Kidney tubule cell (primary cell): Measurements from ENCODE around the gene UCN.
"Not testable (repeated sequence)": the region's sequence is repeated elsewhere in the genome, so short reads cannot be mapped to it uniquely, and the experiment has no call there.

Experiments used
- DNase-seq: peaks from one replicate; pipeline ENCODE4 v3.0.0-alpha.2; 2018; ENCODE audit warnings: low spot score

Gene UCN

GRCh38 chr2:27314709-27315108 lies 6.5 kb upstream of the UCN start:
- DNase-seq, result no peak

DNA sequence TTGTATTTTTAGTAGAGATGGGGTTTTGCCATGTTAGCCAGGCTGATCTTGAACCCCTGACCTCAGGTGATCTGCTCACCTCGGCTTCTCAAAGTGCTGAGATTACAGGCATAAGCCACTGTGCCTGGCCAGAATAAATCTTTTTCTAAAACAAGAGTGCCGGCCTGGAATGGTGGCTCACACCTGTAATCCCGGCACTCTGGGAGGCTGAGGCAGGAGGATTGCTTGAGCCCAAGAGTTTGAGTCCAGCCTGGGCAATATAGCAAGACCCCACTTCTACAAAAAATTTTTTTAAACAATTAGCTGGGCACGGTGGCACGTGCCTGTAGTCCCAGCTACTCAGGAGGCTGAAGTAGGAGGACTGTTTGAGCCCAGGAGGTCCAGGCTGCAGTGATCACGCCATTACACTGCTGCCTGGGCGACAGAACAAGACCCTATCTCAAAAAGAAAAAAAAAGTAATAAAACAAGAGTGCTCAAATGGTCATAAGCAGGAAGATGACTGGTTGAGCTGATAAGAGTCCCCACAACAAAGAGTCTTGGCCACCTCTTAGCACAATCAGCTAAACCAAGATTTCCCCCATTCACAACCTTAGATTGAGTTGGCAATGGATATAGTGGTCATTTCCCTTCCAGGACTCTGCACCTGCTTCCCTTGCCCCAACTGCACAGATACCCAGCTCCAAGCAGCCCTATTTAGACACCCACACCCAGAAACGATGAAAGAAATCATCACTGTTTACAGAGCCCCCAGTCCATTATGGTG lies 5.8 kb upstream of the UCN start:
- no peak for DNase-seq

DNA sequence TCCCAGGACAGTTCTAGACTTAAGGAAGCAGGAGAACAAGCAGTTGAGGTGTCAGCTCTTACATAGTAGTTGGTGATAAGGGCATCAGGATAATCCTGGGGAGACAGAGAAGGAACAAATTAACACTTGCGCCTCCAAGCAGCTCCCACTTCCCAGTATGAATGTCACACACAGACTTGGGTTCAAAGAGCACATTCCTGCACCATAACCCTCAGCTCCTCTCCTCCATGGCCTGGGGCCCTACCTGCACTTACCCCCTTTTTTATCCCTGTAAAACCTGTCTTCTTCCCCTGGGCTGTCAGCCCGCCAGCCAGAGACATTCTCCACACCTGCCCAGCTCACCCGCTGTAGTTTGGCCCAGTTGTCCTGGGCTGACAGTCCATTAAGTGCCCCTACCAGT lies 3.9 kb upstream of the UCN start:
- DNase-seq, result no peak

GRCh38 chr2:27309651-27310050 lies 1.4 kb upstream of the UCN start:
- DNase-seq, result no peak

DNA sequence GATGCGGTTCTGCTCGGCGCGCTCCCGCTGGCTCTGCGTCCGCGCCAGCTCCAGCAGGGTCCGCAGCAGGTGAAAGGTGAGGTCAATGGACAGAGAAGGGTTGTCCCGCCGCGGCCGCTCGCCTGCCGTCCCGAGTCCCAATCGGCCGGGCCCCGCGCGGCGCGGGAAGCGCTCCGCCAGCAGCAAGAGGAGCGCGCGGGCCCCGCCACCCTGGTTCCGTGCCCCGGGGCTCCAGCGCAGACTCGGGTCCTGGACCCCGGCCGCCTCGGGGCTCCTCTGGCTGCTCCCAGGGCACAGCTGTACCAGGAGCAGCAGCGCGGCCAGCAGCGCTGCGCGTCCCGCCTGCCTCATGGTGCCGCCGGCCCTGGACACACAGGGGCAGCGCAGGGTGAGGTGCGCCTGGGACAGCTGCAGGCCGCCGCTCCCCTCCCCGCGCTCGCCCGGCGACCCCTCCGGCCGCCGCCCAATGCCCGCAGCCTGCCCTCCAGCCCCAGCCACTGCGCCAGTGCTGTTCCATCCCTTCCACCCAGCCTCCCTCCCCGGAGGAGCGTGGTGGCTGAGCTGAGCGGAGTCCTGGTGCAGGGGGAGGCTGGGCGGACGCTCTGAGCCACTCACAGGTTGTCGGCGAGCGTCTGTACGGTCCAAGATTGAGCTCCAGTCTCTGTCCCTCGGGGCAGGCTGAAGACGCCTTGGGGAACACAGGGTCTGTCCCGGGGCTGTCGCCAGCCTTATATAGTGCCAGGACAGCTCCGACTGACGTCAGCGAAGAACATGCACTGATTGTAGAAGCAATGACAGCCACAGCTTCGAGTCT lies 493 bp downstream of the UCN start:
- DNase-seq, result no peak

- no peak for DNase-seq
Observed at GRCh38 chr2:27307287-27307544, 1.0 kb downstream of the UCN start.

- DNase-seq, result no peak
Observed at GRCh38 chr2:27306573-27307286, 1.5 kb downstream of the UCN start.

DNA sequence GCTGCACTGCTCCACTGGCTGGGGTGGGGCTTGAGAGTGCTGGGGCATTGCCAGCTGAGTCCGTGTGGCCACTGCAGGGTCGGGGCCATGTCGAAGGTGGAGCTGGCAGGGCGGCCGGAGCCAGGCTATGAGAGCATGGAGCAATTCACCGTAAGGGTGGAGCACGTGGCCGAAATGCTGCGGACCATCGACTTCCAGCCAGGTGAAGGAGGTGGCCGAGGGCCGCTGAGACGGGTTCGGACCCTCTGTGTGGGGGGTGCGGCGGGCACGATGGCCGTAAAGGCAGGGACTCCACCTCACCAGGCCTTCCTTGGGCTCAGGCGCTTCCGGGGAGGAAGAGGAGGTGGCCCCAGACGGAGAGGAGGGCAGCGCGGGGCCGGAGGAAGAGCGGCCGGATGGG lies 2.1 kb downstream of the UCN start:
- no peak for DNase-seq

GRCh38 chr2:27305516-27305915 lies 2.7 kb downstream of the UCN start:
- DNase-seq, result no peak

GRCh38 chr2:27304488-27305240 lies 3.6 kb downstream of the UCN start:
- DNase-seq, result no peak

GRCh38 chr2:27303093-27304025 lies 4.9 kb downstream of the UCN start:
- DNase-seq, result peak; percentile 82

- DNase-seq, result not testable (repeated sequence)
Observed at GRCh38 chr2:27300606-27301005, 7.6 kb downstream of the UCN start.

GRCh38 chr2:27298391-27299080 lies 9.7 kb downstream of the UCN start:
- no peak for DNase-seq

GRCh38 chr2:27297195-27297594 lies 11.1 kb downstream of the UCN start:
- DNase-seq, result no peak

DNA sequence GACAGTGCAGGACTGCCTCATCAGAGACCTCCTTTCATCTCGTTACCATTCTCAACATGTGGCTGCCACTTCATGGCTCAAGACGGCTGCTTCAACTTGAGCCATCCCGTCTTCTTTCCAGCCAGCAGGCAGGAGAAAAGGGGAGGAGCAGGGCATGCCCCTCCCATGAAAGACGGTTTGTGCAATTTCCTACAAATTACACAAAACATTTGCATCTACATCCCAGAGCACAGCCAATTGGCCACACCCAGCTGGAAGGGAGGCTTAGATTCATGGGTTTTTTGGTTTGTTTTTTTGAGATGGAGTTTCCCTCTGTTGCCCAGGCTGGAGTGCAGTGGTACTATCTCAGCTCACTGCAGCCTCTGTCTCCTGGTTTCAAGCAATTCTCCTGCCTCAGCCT lies 11.8 kb downstream of the UCN start:
- no peak for DNase-seq

- no peak for DNase-seq
Observed at GRCh38 chr2:27294928-27295327, 13.3 kb downstream of the UCN start.

DNA sequence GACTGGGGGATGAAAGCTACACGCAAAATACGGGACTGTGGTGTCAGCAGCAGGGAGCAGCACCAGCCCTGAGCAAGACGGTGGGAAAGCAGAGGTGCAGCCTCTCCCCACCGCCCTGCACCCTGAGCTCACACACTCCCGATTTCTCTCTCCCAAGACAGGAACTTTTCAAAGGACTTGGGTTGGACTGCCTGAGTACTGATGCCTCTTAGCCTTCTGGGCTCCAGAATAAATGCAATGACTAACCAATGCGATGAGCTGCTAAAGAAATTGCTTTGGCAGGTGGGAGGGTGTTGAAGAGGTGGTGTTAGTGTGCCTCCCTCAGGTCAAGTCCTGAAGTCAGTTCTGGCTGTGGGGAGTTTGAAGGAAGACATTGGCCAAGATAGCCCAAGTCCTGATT lies 16.4 kb downstream of the UCN start:
- DNase-seq, result no peak

GRCh38 chr2:27290549-27290948 lies 17.7 kb downstream of the UCN start:
- no peak for DNase-seq

DNA sequence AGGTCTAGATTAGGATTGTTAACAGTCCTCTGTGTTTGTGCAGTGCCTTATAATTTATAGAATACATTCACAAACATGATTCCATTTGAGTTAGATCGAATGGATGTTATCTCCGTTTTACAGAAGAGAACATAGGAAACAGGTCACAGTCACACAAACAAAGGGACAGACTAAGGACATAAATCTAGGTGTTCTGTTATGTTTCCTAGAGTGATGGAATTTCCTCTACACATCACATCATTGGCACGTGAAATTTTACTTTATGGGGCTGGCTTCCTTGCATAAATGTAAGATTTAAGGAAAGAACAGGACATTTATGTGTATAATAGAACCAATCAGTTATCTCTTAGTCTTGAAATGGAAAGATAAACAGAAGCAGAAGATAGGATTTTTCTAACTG lies 19.6 kb downstream of the UCN start:
- no peak for DNase-seq

DNA sequence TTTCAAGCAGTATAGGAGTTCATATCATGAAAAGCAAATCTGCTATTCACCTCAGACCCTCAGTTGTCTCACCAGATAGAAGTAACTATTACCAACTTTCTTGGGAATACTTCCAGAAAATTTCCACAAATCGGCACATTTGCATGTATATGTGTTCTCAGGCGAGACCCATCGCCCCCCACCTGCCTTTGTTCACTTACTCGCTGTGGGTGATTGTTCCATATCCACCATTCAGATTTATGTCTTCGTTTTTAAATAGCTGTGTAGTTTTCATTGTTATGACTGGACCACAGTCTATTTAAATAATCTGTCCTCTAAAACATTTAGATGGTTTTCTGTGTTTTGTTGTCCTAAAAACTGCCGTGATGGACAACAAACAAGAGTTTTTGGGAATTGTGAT lies 22.8 kb downstream of the UCN start:
- DNase-seq, result no peak

DNA sequence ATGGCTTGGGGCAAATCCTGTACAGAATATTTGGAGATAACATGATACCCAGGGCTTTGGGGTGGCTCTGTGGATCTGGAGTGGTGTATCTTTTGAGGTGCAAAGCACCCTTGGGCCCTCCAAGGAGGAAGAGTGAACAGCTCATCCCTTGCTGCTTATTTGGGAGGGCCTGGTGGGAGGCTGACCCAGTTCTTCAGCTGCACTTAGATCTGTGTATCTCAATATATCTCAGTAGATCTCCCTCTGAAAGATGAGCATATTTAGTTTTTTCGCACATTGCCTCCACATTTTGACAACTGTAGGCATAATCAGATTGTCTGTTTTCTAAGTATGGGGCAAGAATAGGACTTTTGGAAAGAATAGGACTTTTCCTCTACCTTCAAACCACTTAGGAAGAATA lies 23.2 kb downstream of the UCN start:
- no peak for DNase-seq
